ENCODE results near the gene ACCS.

Gene ACCS

GRCh38 chr11:44047298-44047697 is 18.8 kb upstream of the ACCS start:
- no peaks in the 10 kb centered on the region for H3K36me3 Mint-ChIP-seq (ENCODE audit: low read depth)
- TF ChIP-seq CTCF (IDR thresholded peaks at IDR 0.05) = no peak
- H3K4me3 Mint-ChIP-seq = no peak overlapping the region
- H3K9me3 Mint-ChIP-seq = no peaks in the 10 kb centered on the region
- no peak overlapping the region for H3K27ac Mint-ChIP-seq
- DNase-seq = no peak
- H3K27me3 Mint-ChIP-seq (ENCODE audit: low read depth, poor library complexity) = peaks cover 26% of the 10 kb centered on the region
- no peaks in the 10 kb centered on the region for H3K4me1 Mint-ChIP-seq

GRCh38 chr11:44047931-44048431 is 18.1 kb upstream of the ACCS start, which contains the start of gene ACCSL:
Gene ACCSL (plus strand): TSS chr11:44047981. CDS start chr11:44048037, 56 bp downstream.
- Mint-ChIP-seq H3K4me3 (no peak within 1 kb of the TSS), H3K27me3 (ENCODE audit: low read depth, poor library complexity) (peaks cover 24% of the 10 kb centered on the region), H3K4me1 (no peaks in the 10 kb centered on the region), H3K27ac (no peak within 1 kb of the TSS), H3K36me3 (ENCODE audit: low read depth) (no peaks in the 10 kb centered on the region), H3K9me3 (no peaks in the 10 kb centered on the region)
- DNase-seq = no peak
- TF ChIP-seq CTCF (IDR thresholded peaks at IDR 0.05) = no peak

- H3K9me3 Mint-ChIP-seq = no peaks in the 10 kb centered on the region
- H3K4me1 Mint-ChIP-seq = no peaks in the 10 kb centered on the region
- no peak for TF ChIP-seq CTCF (IDR thresholded peaks at IDR 0.05)
- no peak overlapping the region for H3K4me3 Mint-ChIP-seq
- no peak for DNase-seq
- H3K27me3 Mint-ChIP-seq (ENCODE audit: low read depth, poor library complexity) = peaks cover 17% of the 10 kb centered on the region
- H3K36me3 Mint-ChIP-seq (ENCODE audit: low read depth) = no peaks in the 10 kb centered on the region
- H3K27ac Mint-ChIP-seq = no peak overlapping the region
Observed at GRCh38 chr11:44049832-44050231, 16.2 kb upstream of the ACCS start.

GRCh38 chr11:44051171-44051570 is 14.9 kb upstream of the ACCS start:
- DNase-seq = no peak
- Mint-ChIP-seq H3K27ac (no peak overlapping the region), H3K4me1 (no peaks in the 10 kb centered on the region), H3K9me3 (no peaks in the 10 kb centered on the region), H3K27me3 (ENCODE audit: low read depth, poor library complexity) (peaks cover 11% of the 10 kb centered on the region), H3K36me3 (ENCODE audit: low read depth) (no peaks in the 10 kb centered on the region), H3K4me3 (no peak overlapping the region)
- no peak for TF ChIP-seq CTCF (IDR thresholded peaks at IDR 0.05)

- peaks cover 18% of the 10 kb centered on the region for H3K27me3 Mint-ChIP-seq (ENCODE audit: low read depth, poor library complexity)
- H3K36me3 Mint-ChIP-seq (ENCODE audit: low read depth) = no peaks in the 10 kb centered on the region
- no peak for TF ChIP-seq CTCF (IDR thresholded peaks at IDR 0.05)
- H3K9me3 Mint-ChIP-seq = no peaks in the 10 kb centered on the region
- no peaks in the 10 kb centered on the region for H3K4me1 Mint-ChIP-seq
- no peak for DNase-seq
- no peak overlapping the region for H3K4me3 Mint-ChIP-seq
- no peak overlapping the region for H3K27ac Mint-ChIP-seq
Observed at GRCh38 chr11:44057340-44057739, 8.7 kb upstream of the ACCS start.

- H3K27me3 Mint-ChIP-seq (ENCODE audit: low read depth, poor library complexity) = peaks cover 22% of the 10 kb centered on the region
- no peaks in the 10 kb centered on the region for H3K9me3 Mint-ChIP-seq
- TF ChIP-seq CTCF (IDR thresholded peaks at IDR 0.05) = no peak
- no peaks in the 10 kb centered on the region for H3K36me3 Mint-ChIP-seq (ENCODE audit: low read depth)
- no peak overlapping the region for H3K27ac Mint-ChIP-seq
- H3K4me1 Mint-ChIP-seq = no peaks in the 10 kb centered on the region
- DNase-seq = no peak
- no peak overlapping the region for H3K4me3 Mint-ChIP-seq
Observed at GRCh38 chr11:44058275-44058674, 7.8 kb upstream of the ACCS start.

Measured in nephron progenitor cell (in vitro differentiated cells).